ENCODE results near the gene RAB25.
"Not testable (repeated sequence)": the region's sequence is repeated elsewhere in the genome, so short reads cannot be mapped to it uniquely, and the experiment has no call there.

Gene RAB25

GRCh38 chr1:156060937-156061636 lies at the start of gene RAB25:
TSS of gene RAB25 (plus strand) at chr1:156061160. CDS start at chr1:156061401, 241 bp downstream.
- DNase-seq: peak; percentile 12

- DNase-seq: no peak
Observed at GRCh38 chr1:156012051-156012817, 48.7 kb upstream of the RAB25 start.

GRCh38 chr1:156014829-156015228 lies 46.1 kb upstream of the RAB25 start:
- no peak for DNase-seq

- DNase-seq: no peak
Observed at GRCh38 chr1:156019946-156020292, 41.0 kb upstream of the RAB25 start.

- peak; percentile 86 for DNase-seq
Observed at GRCh38 chr1:156020293-156021092, 40.5 kb upstream of the RAB25 start, which contains the start of gene SSR2. TSS of gene SSR2 (minus strand) at chr1:156020951. CDS start at chr1:156020167, 784 bp downstream.

GRCh38 chr1:156021093-156021428 lies 39.9 kb upstream of the RAB25 start:
- no peak for DNase-seq

- DNase-seq: no peak
Observed at GRCh38 chr1:156021954-156022353, 39.0 kb upstream of the RAB25 start.

- no peak for DNase-seq
Observed at GRCh38 chr1:156024801-156025200, 36.2 kb upstream of the RAB25 start.

- peak; percentile 33 for DNase-seq
Observed at GRCh38 chr1:156025876-156026275, 35.1 kb upstream of the RAB25 start.

GRCh38 chr1:156026588-156026987 lies 34.4 kb upstream of the RAB25 start:
- DNase-seq: no peak

GRCh38 chr1:156033011-156033410 lies 27.9 kb upstream of the RAB25 start:
- DNase-seq: no peak

GRCh38 chr1:156034991-156035390 lies 26.0 kb upstream of the RAB25 start:
- DNase-seq: not testable (repeated sequence)

GRCh38 chr1:156042828-156043227 lies 18.1 kb upstream of the RAB25 start:
- DNase-seq: no peak

- DNase-seq: no peak
Observed at GRCh38 chr1:156045076-156045475, 15.9 kb upstream of the RAB25 start.

- no peak for DNase-seq
Observed at GRCh38 chr1:156048663-156049258, 12.2 kb upstream of the RAB25 start.

GRCh38 chr1:156050376-156050775 lies 10.6 kb upstream of the RAB25 start:
- DNase-seq: no peak

GRCh38 chr1:156051011-156051725 lies 9.8 kb upstream of the RAB25 start:
- no peak for DNase-seq

GRCh38 chr1:156052862-156053767 lies 7.8 kb upstream of the RAB25 start:
- DNase-seq: peak; percentile 80

GRCh38 chr1:156053768-156054499 lies 7.0 kb upstream of the RAB25 start, which contains the start of gene UBQLN4:
TSS of gene UBQLN4 (minus strand) at chr1:156053798. CDS start at chr1:156053701, 97 bp downstream.
- DNase-seq: peak; percentile 92

- DNase-seq: peak; percentile 98
Observed at GRCh38 chr1:156054500-156055280, 6.3 kb upstream of the RAB25 start, which contains the start of gene LAMTOR2. TSS of gene LAMTOR2 (plus strand) at chr1:156054782. CDS start at chr1:156054890, 108 bp downstream.

All from CD4-positive, alpha-beta T cell treated with Interleukin-17A for 4 hours (primary cell).